ENCODE results near the gene FAM227A. TPM values are rescaled to one million over a fixed set of nuclear protein-coding genes. Genes with fewer than 3 reads are reported as not detected.
A peak's percentile ranks its signal among the peaks of the same experiment; 100 is the strongest.

FAM227A gene
- total and polyA plus RNA-seq, 2 of the 13 experiments (the other 11 are each of a cell fraction or from before 2014, with no cell fraction given), result 1.0 to 1.5 TPM

- TF ChIP-seq E2F5 (CRISPR knock-in tag; conservative IDR thresholded peaks at IDR 0.05) (peak; percentile 70; the same call in 1 of the 2 replicates), ELF1 (CRISPR knock-in tag; IDR thresholded peaks at IDR 0.05) (peak; percentile 49; the same call in 1 of the 2 replicates), AKNA (CRISPR knock-in tag; IDR thresholded peaks at IDR 0.05; ENCODE audit: borderline replicate concordance) (no peak), ZNF678 (CRISPR knock-in tag; IDR thresholded peaks at IDR 0.05) (no peak), ZBTB21 (CRISPR knock-in tag; IDR thresholded peaks at IDR 0.05) (peak; percentile 99), ZC3H13 (CRISPR knock-in tag; IDR thresholded peaks at IDR 0.05) (peak; percentile 53; the same call in 1 of the 2 replicates), MBNL3 (CRISPR knock-in tag; conservative IDR thresholded peaks at IDR 0.05) (no peak), ZNF20 (CRISPR knock-in tag; IDR thresholded peaks at IDR 0.05) (no peak), MED13 (CRISPR knock-in tag; IDR thresholded peaks at IDR 0.05) (peak; percentile 67; the same call in 1 of the 2 replicates), ZNF570 (CRISPR knock-in tag; IDR thresholded peaks at IDR 0.05; ENCODE audit: borderline replicate concordance) (no peak), HOXA7 (CRISPR knock-in tag; IDR thresholded peaks at IDR 0.05) (no peak), JUND (CRISPR knock-in tag; IDR thresholded peaks at IDR 0.05) (peak; percentile 91), SRF (IDR thresholded peaks at IDR 0.05; ENCODE audit: low read depth, low read length) (no peak), JUN (CRISPR knock-in tag; IDR thresholded peaks at IDR 0.05) (peak; percentile 86), CTCF (CRISPR knock-in tag; IDR thresholded peaks at IDR 0.05) (peak; percentile 38), ZMAT3 (CRISPR knock-in tag; conservative IDR thresholded peaks at IDR 0.05) (no peak; the same call in 1 of the 2 replicates), ZNF746 (CRISPR knock-in tag; IDR thresholded peaks at IDR 0.05) (0 out of 2 replicates have a peak, but pooled peaks have one; percentile 81), ZBED4 (CRISPR knock-in tag; IDR thresholded peaks at IDR 0.05; ENCODE audit: borderline replicate concordance) (no peak)
Measured at GRCh38 chr22:38700789-38701628, 44.8 kb upstream of the FAM227A start, which contains the start of gene JOSD1 (continued).

Measured in HepG2 (cell line).